A673 (cell line): Measurements from ENCODE around the gene MAGEB16.

Source experiments
- CTCF ChIP-seq: fragments of 300-800, 200-600 bp; sonication (generic); conservative IDR thresholded peaks from 2 replicates; pipeline ENCODE4 v1.5.1; 2017; ENCODE audit warnings: low read depth, mild to moderate bottlenecking, antibody characterized with exemption, low read length, moderate library complexity, mixed read lengths
- EZH2 ChIP-seq: fragments of 200-600 bp; sonication (generic); IDR thresholded peaks from 2 replicates; pipeline ENCODE4 v1.6.1; 2017; ENCODE audit warnings: borderline replicate concordance, low read depth, mild to moderate bottlenecking, mixed read lengths, antibody characterized with exemption, low read length; ENCODE audit not compliant: poor library complexity, severe bottlenecking

GRCh38 chrX:35842674-35843073 is 44.5 kb downstream of the MAGEB16 start:
- no peak for TF ChIP-seq CTCF
- TF ChIP-seq EZH2: no peak
